MG63 (cell line): ENCODE measurements around the gene SNX14. TPM values are rescaled to one million over a fixed set of nuclear protein-coding genes. Genes with fewer than 3 reads are reported as not detected.
"Not testable (repeated sequence)": the region's sequence is repeated elsewhere in the genome, so short reads cannot be mapped to it uniquely, and the experiment has no call there.

ENCODE experiments used
- DNase-seq: peaks from one replicate; pipeline ENCODE4 v3.0.0-alpha.2; 2020
- H3K27me3 ChIP-seq: fragments of 250-450 bp; sonication (Bioruptor Pico); 2 replicates; pipeline ENCODE4 v1.5.1; 2020; ENCODE audit warnings: mild to moderate bottlenecking, moderate library complexity
- H3K36me3 ChIP-seq: fragments of 250-450 bp; sonication (Bioruptor Pico); 2 replicates; pipeline ENCODE4 v1.5.1; 2020; ENCODE audit warnings: mild to moderate bottlenecking, moderate library complexity
- H3K4me3 ChIP-seq: fragments of 250-450 bp; sonication (Bioruptor Pico); 2 replicates; pipeline ENCODE4 v1.5.1; 2020; ENCODE audit warnings: mild to moderate bottlenecking, moderate library complexity
- H3K9me3 ChIP-seq: fragments of 250-450 bp; sonication (Bioruptor Pico); 2 replicates; pipeline ENCODE4 v1.5.1; 2020; ENCODE audit warnings: mild to moderate bottlenecking, moderate library complexity
- total RNA-seq: library from RNA; depleted of rRNA; stranded (reverse); fragments of >200 nt; shearing (Covaris generic); gene quantifications from 2 replicates; pipeline ENCODE4 v1.2.3, GENCODE V29; 2014; ENCODE audit warnings: low replicate concordance; rRNA removed

The SNX14 gene
- 65.8 and 88.2 TPM in 2 replicates for total RNA-seq

DNA sequence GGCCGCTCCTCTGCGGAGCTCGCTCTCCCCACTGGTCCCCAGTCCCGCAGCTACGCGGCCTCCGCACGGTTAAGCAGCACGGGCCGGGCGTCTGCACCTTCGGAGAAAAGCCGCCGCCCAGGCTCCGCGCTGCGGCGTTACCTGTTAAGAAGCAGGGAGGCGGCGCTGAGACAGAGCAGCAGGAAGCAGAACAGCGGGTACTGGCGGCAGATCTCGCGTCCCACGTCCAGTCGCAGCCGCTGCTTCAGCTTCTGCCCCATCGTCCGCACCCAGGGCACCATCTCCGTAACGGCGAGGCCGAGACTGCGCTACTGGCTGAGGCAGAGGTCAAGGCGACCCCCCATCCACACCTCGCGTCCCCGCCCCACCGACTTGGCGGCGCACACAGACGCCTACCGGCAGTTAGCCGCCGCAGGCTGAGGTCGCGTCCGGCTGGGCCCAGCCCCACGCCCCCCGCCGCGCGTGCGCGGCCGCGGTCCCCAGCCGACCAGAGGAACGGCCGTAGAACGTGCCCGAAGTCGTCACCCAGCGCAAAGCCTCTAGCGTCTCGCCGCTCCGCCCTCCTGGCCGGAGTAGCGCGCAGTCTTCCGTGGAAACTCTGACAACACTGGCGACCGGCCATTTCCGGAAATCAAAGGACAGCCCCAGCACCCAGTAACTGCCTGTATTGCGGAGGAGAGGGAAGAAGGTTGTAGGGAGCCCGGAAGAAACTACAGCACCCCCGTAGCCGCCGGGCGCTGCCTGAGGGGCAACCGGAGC lies at the start of gene SNX14:
Gene SNX14, minus strand, starts transcription at position 421 of the 759 bp plus-strand sequence. Its CDS starts 140 bp downstream, at position 281.
- Histone ChIP-seq H3K4me3 (peak within 1 kb of the TSS; percentile 83), H3K9me3 (no peaks in the 10 kb centered on the region), H3K27me3 (no peaks in the 10 kb centered on the region), H3K36me3 (peaks cover 28% of the 10 kb centered on the region)
- peak; percentile 96 for DNase-seq

DNA sequence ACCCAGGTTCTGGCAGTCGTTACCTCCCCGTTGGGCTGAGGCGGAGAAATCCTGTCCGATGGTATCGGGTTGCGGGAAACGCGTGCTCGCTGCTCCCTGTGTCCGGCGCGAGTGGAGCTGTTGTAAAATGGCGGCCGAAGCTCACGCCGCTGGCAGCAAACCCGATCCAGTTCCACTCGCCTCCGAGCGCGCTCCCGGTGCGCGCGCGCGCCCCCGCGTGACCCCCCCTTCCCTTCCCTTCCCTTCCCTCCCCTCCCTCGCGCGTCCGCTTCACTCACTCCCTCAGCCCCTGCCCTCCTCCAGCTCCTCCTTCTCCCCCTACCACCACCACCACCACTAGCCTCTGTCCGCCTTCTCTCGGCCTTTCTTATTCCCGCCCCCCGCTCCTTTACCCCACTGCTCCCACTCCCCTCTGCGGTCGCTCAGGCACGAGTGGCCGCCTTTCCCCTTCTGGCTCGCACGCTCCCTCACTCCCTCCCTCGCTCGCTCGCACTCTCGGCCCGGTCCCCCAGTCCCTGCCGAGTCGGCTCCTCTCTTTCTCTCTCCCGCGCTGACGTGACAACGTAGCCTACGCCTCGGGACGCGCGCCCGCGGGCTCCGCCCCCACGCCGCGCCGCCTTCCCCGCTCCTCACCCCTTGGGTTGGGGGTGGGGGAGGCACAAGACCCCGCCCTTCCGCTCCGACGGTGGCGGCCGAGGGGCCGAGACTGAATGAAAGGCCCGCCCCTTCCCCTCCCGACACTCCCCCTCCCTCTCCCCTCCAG lies 49.3 kb upstream of the SNX14 start, which contains the start of gene SYNCRIP:
Gene SYNCRIP, minus strand, starts transcription at position 113 of the 763 bp plus-strand sequence. CDS start 1,447 bp downstream, outside the sequence.
- H3K36me3 ChIP-seq, result peaks cover 46% of the 10 kb centered on the region
- DNase-seq, result peak; percentile 97
- no peaks in the 10 kb centered on the region for H3K27me3 ChIP-seq
- H3K9me3 ChIP-seq, result peaks cover 7% of the 10 kb centered on the region
- H3K4me3 ChIP-seq, result peak within 1 kb of the TSS; percentile 99

DNA sequence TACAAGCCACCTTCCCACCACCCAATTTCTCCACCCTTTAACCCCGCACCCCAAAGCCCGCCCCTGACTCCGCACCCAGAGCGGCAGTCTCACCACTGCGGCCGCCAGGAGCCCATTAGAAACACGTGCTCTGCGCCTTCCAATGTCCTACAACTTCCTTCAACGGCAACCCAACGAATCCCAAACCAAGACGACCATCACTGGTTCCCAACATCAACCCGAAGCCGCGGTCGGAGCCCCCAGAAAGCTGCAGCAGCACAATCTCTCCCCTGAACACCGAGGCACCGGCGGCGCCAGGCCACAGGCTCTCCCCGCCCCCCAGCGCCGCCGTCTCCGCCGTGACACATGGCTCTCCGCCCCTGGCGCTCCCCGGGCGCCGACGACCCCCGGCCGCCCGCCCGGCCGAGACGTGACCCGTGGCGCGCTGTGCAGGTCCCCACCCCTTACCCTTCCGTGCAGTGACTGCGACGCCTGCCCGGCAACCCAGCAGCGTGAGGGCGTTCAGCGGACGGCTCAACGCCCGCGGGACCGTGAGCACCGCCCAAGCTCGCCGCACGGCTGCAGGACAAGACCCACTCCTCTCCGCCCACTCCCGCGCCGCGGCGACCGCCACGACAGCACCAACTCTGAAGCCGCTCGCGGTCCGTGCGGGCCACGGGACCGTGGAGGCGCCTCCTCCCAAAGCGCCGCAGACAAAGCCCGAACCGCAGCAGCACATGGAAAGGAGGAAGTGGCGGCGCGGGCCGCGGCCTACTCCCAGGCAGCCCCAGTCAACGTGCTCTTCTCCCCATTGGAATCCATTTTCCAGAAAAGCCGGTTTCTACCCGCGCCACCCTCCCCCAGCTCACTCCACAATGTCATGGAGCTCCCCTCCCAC lies 48.5 kb upstream of the SNX14 start:
- H3K27me3 ChIP-seq, result no peaks in the 10 kb centered on the region
- peaks cover 54% of the 10 kb centered on the region for H3K36me3 ChIP-seq
- peaks cover 7% of the 10 kb centered on the region for H3K9me3 ChIP-seq
- peak; percentile 59 for DNase-seq
- peak overlapping the region; percentile 99 for H3K4me3 ChIP-seq

- H3K36me3 ChIP-seq, result peaks cover 60% of the 10 kb centered on the region
- H3K4me3 ChIP-seq, result peak overlapping the region; percentile 99
- H3K9me3 ChIP-seq, result peaks cover 7% of the 10 kb centered on the region
- DNase-seq, result no peak
- H3K27me3 ChIP-seq, result no peaks in the 10 kb centered on the region
These were observed 47.9 kb upstream of the SNX14 start for GRCh38 chr6:85641522-85641896.

- Histone ChIP-seq H3K27me3 (no peaks in the 10 kb centered on the region), H3K9me3 (peaks cover 5% of the 10 kb centered on the region), H3K4me3 (peak overlapping the region; percentile 99), H3K36me3 (peaks cover 67% of the 10 kb centered on the region)
- no peak for DNase-seq
These were observed 47.2 kb upstream of the SNX14 start for GRCh38 chr6:85640821-85641220.

- H3K4me3 ChIP-seq, result no peak overlapping the region
- no peak for DNase-seq
- peaks cover 97% of the 10 kb centered on the region for H3K36me3 ChIP-seq
These were observed 43.9 kb upstream of the SNX14 start for GRCh38 chr6:85637579-85637978.

GRCh38 chr6:85632164-85632942 lies 38.7 kb upstream of the SNX14 start:
- Histone ChIP-seq H3K9me3 (no peaks in the 10 kb centered on the region), H3K36me3 (peaks cover 99% of the 10 kb centered on the region), H3K4me3 (no peak overlapping the region), H3K27me3 (no peaks in the 10 kb centered on the region)
- no peak for DNase-seq

More at GRCh38 chr6:85637579-85637978, 43.9 kb upstream of the SNX14 start:
- Histone ChIP-seq H3K9me3 (no peaks in the 10 kb centered on the region), H3K27me3 (no peaks in the 10 kb centered on the region)

DNA sequence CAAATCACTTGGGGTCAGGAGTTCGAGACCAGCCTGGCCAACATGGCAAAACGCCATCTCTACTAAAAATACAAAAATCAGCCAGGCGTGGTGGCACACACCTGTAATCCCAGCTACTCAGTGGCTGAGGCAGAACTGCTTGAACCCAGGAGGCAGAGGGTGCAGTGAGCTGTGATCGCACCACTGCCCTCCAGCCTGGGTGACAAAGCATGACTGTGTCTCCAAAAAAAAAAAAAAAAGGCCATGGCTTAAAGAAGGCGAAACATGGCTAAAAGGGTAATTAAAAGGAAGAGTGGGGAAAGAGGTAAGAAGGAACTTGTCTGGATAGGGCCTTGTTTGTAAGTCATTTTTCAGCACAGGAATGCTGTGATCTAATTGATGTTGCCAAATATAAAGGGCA lies 37.5 kb upstream of the SNX14 start:
- DNase-seq, H3K9me3 ChIP-seq, H3K4me3 ChIP-seq, H3K27me3 ChIP-seq: not testable (repeated sequence)
- peaks cover 99% of the 10 kb centered on the region for H3K36me3 ChIP-seq

GRCh38 chr6:85628353-85628752 lies 34.7 kb upstream of the SNX14 start:
- Histone ChIP-seq H3K36me3 (peaks cover 94% of the 10 kb centered on the region), H3K9me3 (no peaks in the 10 kb centered on the region), H3K4me3 (no peak overlapping the region), H3K27me3 (no peaks in the 10 kb centered on the region)
- no peak for DNase-seq

DNA sequence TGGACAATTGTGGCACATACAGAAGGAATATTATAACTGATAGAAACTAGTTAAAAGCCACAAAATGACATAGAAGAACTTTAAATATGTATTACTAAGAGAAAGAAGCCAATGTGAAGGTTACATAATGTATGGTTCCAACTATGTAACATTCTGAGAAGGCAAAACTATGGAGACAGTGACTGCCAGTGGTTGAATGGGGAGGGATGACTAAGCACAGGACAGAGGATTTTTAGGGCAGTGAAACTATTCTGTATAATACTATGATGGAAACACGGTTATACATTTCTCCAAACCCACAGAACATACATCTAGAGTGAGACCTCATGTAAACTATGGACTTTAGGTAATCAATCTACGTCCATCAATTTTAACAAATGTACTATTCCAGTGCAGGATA lies 26.6 kb upstream of the SNX14 start:
- H3K9me3 ChIP-seq, result no peaks in the 10 kb centered on the region
- H3K4me3 ChIP-seq, result no peak overlapping the region
- DNase-seq, result no peak
- no peaks in the 10 kb centered on the region for H3K27me3 ChIP-seq
- peaks cover 95% of the 10 kb centered on the region for H3K36me3 ChIP-seq

DNA sequence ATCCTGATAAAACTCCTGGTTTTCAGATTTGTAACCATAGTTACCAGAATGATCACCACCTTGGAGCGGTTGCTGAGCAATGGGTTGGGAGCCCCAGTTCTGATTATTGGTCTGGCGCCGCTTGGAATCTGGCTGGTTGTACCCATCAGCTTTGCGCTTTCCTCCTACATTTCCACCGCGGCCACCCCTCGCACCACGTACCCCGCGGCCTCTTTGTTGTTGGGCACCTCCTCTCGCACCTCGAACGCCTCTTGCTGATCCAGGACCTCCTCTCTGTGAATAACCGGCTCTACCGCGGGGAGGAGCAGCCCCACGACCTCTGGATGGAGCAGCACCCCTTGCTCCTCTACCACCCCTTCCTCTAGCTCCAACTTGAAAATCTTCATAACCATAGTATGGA lies 21.1 kb upstream of the SNX14 start:
- Histone ChIP-seq H3K36me3 (peaks cover 100% of the 10 kb centered on the region), H3K9me3 (no peaks in the 10 kb centered on the region), H3K27me3 (no peaks in the 10 kb centered on the region), H3K4me3 (no peak overlapping the region)
- DNase-seq, result no peak

- Histone ChIP-seq H3K36me3 (peaks cover 100% of the 10 kb centered on the region), H3K4me3 (no peak overlapping the region), H3K9me3 (no peaks in the 10 kb centered on the region), H3K27me3 (no peaks in the 10 kb centered on the region)
- no peak for DNase-seq
These were observed 19.2 kb upstream of the SNX14 start for GRCh38 chr6:85612690-85613474.

DNA sequence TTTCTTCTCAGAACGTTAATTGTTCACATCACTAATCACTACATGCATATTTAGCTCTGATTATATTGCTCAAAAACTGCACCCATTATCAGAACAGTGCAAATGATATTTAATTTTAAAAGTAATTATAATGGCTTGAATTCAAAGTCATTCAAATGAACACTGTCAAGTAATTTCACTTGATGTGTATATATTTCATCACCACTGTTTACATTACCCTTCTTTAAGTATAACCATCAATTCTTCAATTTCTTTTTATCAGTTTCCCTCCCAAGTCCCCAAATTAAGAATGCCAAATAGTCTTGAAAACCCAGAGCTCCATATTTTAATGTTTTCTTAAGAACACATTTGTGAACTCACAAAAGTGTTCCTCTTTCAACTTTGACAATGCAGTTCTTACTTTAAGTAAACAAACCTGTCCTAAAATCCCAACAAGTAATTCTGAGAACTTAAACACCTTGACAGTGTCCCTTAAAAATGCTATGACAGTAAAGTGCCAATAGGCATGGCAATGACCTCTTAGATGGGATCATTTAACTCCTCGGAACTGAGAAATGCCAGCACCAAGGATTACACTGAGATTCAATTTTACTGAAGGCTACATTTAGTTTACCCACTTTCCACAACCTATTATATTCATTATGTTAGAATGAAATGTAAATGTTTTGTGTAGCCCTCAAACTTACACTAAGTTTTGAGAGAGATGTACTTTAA lies 16.7 kb upstream of the SNX14 start:
- Histone ChIP-seq H3K36me3 (peaks cover 100% of the 10 kb centered on the region), H3K4me3 (no peak overlapping the region), H3K9me3 (no peaks in the 10 kb centered on the region), H3K27me3 (no peaks in the 10 kb centered on the region)
- DNase-seq, result no peak

GRCh38 chr6:85602100-85602499 lies 8.4 kb upstream of the SNX14 start:
- Histone ChIP-seq H3K27me3 (no peaks in the 10 kb centered on the region), H3K9me3 (no peaks in the 10 kb centered on the region), H3K36me3 (peaks cover 63% of the 10 kb centered on the region), H3K4me3 (no peak overlapping the region)
- no peak for DNase-seq
